ENCODE results near the gene SCLT1. TPM values are rescaled to one million over a fixed set of nuclear protein-coding genes. Genes with fewer than 3 reads are reported as not detected.

SCLT1 gene
- total and polyA plus RNA-seq, 3 donors from 2014 or later, result 5.9 to 25.3 (median 17.5) TPM

- Histone ChIP-seq H3K9me3 (no peaks in the 10 kb centered on the region), H3K36me3 (ENCODE audit: low read depth, missing control alignments) (no peaks in the 10 kb centered on the region), H3K4me1 (no peaks in the 10 kb centered on the region), H3K27ac (no peak overlapping the region), H3K4me3 (no peak overlapping the region), H3K27me3 (no peaks in the 10 kb centered on the region)
- intact Hi-C loops (cut with DNase I; ENCODE audit: low total_unique reads), result no loop called here
- WGBS, 2 donors, result 94 to 95% methylated on average over 4 of the region's 4 CpGs
- DNase-seq, result no peak
- no peak for TF ChIP-seq POLR2A (IDR thresholded peaks at IDR 0.05)
- TF ChIP-seq, protein P1, sequence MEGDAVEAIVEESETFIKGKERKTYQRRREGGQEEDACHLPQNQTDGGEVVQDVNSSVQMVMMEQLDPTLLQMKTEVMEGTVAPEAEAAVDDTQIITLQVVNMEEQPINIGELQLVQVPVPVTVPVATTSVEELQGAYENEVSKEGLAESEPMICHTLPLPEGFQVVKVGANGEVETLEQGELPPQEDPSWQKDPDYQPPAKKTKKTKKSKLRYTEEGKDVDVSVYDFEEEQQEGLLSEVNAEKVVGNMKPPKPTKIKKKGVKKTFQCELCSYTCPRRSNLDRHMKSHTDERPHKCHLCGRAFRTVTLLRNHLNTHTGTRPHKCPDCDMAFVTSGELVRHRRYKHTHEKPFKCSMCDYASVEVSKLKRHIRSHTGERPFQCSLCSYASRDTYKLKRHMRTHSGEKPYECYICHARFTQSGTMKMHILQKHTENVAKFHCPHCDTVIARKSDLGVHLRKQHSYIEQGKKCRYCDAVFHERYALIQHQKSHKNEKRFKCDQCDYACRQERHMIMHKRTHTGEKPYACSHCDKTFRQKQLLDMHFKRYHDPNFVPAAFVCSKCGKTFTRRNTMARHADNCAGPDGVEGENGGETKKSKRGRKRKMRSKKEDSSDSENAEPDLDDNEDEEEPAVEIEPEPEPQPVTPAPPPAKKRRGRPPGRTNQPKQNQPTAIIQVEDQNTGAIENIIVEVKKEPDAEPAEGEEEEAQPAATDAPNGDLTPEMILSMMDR (IDR thresholded peaks at IDR 0.05), result no peak
Measured at GRCh38 chr4:128986908-128987307, 106.4 kb downstream of the SCLT1 start.

- H3K4me1 ChIP-seq, result no peaks in the 10 kb centered on the region
- H3K36me3 ChIP-seq (ENCODE audit: low read depth, missing control alignments), result no peaks in the 10 kb centered on the region
- no peaks in the 10 kb centered on the region for H3K27me3 ChIP-seq
- intact Hi-C loops (cut with DNase I; ENCODE audit: low total_unique reads), result no loop called here
- H3K27ac ChIP-seq, result no peak overlapping the region
- no peaks in the 10 kb centered on the region for H3K9me3 ChIP-seq
- H3K4me3 ChIP-seq, result no peak overlapping the region
- 97 to 100% methylated on average over 2 of the region's 2 CpGs for WGBS, 2 donors
- no peak for DNase-seq
- TF ChIP-seq, protein P1 (IDR thresholded peaks at IDR 0.05), result no peak
- no peak for TF ChIP-seq POLR2A (IDR thresholded peaks at IDR 0.05)
Measured at GRCh38 chr4:128986019-128986418, 107.3 kb downstream of the SCLT1 start.

DNA sequence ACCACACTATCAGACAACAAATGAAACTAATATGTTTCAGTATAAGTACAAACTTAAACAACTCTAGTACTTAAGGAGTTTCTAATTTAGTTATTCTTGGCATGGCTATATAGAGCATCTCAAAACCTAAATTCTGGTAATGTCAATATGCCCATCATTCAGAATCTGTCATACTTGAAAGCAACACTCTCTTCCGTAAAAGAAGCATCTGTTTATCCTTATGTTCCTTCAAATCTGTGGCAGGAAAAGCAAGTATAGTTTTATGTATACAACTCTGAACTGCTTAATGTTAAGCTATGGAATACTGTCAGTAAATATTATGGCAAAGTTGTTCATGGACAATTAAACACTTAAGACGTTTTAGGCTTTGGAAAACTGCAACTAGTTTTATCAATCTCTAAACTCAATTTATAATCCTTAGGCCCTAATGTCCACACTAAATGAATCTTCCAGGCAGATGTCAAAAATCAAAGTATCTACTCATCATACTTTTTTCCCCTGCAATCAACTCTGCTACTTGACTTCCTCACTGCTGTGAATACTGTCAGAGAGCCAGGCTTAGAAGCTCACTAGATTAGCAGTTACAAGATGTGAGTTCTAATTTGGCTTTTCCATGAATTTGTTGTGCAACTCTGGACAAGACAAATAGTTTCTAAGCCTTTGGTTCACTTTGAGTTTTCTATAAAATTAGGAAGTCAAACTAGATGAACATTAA, 109.4 kb downstream of the SCLT1 start:
- no peaks in the 10 kb centered on the region for H3K36me3 ChIP-seq (ENCODE audit: low read depth, missing control alignments)
- TF ChIP-seq, protein P1 (IDR thresholded peaks at IDR 0.05), result no peak
- no peak for TF ChIP-seq POLR2A (IDR thresholded peaks at IDR 0.05)
- H3K9me3 ChIP-seq, result no peaks in the 10 kb centered on the region
- H3K27ac ChIP-seq, result no peak overlapping the region
- H3K4me3 ChIP-seq, result no peak overlapping the region
- WGBS, 2 donors, result 86 to 87% methylated on average over 2 of the region's 2 CpGs
- H3K4me1 ChIP-seq, result no peaks in the 10 kb centered on the region
- H3K27me3 ChIP-seq, result no peaks in the 10 kb centered on the region
- intact Hi-C loops (cut with DNase I; ENCODE audit: low total_unique reads), result no loop called here
- DNase-seq, result no peak

DNA sequence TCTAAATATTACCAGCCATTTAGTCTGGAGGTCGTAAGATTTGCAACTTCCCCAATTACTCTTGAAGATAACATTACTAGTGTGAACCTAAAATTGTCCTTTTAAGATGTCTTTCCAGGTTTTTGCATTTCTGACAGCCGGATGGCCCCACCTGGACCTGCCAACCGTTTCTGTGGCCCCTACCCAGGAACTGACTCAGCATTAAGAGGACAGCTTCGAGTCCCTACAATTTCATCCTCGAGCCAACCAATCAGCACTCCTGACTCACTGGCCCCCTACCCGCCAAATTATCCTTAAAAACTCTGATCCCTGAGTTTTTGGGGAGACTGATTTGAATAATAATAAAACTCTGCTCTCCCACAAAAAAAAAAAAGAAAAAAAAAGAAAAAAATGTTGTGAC, 112.0 kb downstream of the SCLT1 start:
- no peak overlapping the region for H3K27ac ChIP-seq
- 82 to 91% methylated on average over 6 of the region's 6 CpGs for WGBS, 2 donors
- H3K36me3 ChIP-seq (ENCODE audit: low read depth, missing control alignments), result no peaks in the 10 kb centered on the region
- no peak for TF ChIP-seq POLR2A (IDR thresholded peaks at IDR 0.05)
- TF ChIP-seq, protein P1 (IDR thresholded peaks at IDR 0.05), result no peak
- no peak for DNase-seq
- H3K4me1 ChIP-seq, result no peaks in the 10 kb centered on the region
- intact Hi-C loops (cut with DNase I; ENCODE audit: low total_unique reads), result no loop called here
- no peaks in the 10 kb centered on the region for H3K9me3 ChIP-seq
- H3K4me3 ChIP-seq, result no peak overlapping the region
- H3K27me3 ChIP-seq, result no peaks in the 10 kb centered on the region

DNA sequence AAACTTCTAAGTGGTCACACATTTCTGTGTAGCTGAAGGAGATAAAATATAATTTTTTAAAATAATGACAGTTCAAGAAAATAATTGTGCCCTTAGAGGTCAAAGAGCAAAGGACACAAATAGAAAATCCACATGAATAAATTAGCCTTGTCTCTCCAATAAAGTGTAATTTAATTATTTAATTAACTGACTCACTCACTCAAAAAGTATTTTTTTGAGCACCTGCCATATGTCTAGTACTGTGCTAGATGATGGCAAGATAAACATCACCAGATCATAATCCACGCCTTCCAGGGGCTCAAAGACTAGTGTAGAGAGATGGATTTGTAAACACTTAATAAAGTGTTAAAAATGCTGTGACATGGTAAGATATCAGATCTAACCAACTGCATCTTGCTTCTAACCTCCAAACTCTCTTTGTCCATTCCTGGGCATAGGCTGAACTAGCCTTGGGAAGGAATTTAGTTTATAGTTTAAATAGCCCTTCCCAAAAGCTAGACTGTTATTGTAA, 112.5 kb downstream of the SCLT1 start:
- no peaks in the 10 kb centered on the region for H3K4me1 ChIP-seq
- no peak overlapping the region for H3K4me3 ChIP-seq

More for the DNA sequence above, 112.5 kb downstream of the SCLT1 start:
- H3K9me3 ChIP-seq, result no peaks in the 10 kb centered on the region
- TF ChIP-seq POLR2A (IDR thresholded peaks at IDR 0.05), result no peak
- TF ChIP-seq, protein P1 (IDR thresholded peaks at IDR 0.05), result no peak
- 39 to 97% methylated on average over 1 of the region's 1 CpG for WGBS, 2 donors
- no peak for DNase-seq
- H3K27ac ChIP-seq, result no peak overlapping the region
- intact Hi-C loops (cut with DNase I; ENCODE audit: low total_unique reads), result no loop called here
- no peaks in the 10 kb centered on the region for H3K36me3 ChIP-seq (ENCODE audit: low read depth, missing control alignments)
- no peaks in the 10 kb centered on the region for H3K27me3 ChIP-seq

All from testis (tissue), 3 donors.